Neural cell (in vitro differentiated cells): ENCODE measurements around the gene ENC1.

ENCODE experiments used
- EZH2 ChIP-seq: fragments of 200-600, 300-800 bp; shearing (Covaris generic), sonication (generic); IDR thresholded peaks from 2 replicates; pipeline ENCODE4 v1.6.1; 2014; ENCODE audit warnings: antibody characterized with exemption, low read length, borderline replicate concordance, mild to moderate bottlenecking; ENCODE audit not compliant: insufficient read depth, poor library complexity, severe bottlenecking
- SMC3 ChIP-seq: fragments of 450-650 bp; conservative IDR thresholded peaks from 2 replicates; pipeline ENCODE4 v1.6.1; 2014; ENCODE audit warnings: antibody characterized with exemption, mild to moderate bottlenecking, moderate library complexity; ENCODE audit not compliant: poor library complexity
- TAF1 ChIP-seq: IDR thresholded peaks from 2 replicates; pipeline ENCODE4 v1.6.1; 2012; ENCODE audit warnings: low read depth
- TF ChIP-seq, protein P1 (sequence below): fragments of 450-650 bp; IDR thresholded peaks from 2 replicates; pipeline ENCODE4 v1.5.1; 2014; ENCODE audit warnings: antibody characterized with exemption, mild to moderate bottlenecking, moderate library complexity; ENCODE audit not compliant: poor library complexity, severe bottlenecking

DNA sequence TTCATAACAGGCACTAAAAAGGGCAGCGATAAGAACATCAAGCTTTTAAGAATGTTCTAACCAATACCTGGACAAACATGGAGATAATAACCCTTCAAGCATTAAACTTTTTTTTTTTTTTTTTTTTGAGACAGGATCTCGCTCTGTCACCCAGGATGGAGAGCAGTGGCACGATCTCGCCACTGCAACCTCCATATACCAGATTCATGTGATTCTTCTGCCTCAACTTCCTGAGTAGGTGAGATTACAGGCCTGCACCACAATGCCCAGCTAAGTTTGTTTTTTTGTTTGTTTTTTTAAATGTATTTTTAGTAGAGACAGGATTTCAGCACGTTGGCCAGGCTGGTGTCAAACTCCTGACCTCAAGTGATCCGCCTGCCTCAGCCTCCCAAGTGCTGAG, 14.7 kb upstream of the ENC1 start:
- TF ChIP-seq, protein P1, sequence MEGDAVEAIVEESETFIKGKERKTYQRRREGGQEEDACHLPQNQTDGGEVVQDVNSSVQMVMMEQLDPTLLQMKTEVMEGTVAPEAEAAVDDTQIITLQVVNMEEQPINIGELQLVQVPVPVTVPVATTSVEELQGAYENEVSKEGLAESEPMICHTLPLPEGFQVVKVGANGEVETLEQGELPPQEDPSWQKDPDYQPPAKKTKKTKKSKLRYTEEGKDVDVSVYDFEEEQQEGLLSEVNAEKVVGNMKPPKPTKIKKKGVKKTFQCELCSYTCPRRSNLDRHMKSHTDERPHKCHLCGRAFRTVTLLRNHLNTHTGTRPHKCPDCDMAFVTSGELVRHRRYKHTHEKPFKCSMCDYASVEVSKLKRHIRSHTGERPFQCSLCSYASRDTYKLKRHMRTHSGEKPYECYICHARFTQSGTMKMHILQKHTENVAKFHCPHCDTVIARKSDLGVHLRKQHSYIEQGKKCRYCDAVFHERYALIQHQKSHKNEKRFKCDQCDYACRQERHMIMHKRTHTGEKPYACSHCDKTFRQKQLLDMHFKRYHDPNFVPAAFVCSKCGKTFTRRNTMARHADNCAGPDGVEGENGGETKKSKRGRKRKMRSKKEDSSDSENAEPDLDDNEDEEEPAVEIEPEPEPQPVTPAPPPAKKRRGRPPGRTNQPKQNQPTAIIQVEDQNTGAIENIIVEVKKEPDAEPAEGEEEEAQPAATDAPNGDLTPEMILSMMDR, result no peak
- no peak for TF ChIP-seq SMC3
- TF ChIP-seq EZH2, result no peak
- TF ChIP-seq TAF1, result no peak
